Epidermal melanocyte (primary cell): ENCODE measurements around the gene EYA4.

Experiments
- DNase-seq: peaks from one replicate; pipeline ENCODE4 v3.0.0; 2011; ENCODE audit warnings: low spot score; ENCODE audit not compliant: insufficient read length

The EYA4 gene

GRCh38 chr6:133242637-133243585 is 1.8 kb downstream of the EYA4 start:
- no peak for DNase-seq

GRCh38 chr6:133243723-133244305 is 2.7 kb downstream of the EYA4 start:
- DNase-seq = no peak

- DNase-seq = no peak
Measured at GRCh38 chr6:133244519-133244918, 3.4 kb downstream of the EYA4 start.

- no peak for DNase-seq
Measured at GRCh38 chr6:133245007-133245406, 3.9 kb downstream of the EYA4 start.

DNA sequence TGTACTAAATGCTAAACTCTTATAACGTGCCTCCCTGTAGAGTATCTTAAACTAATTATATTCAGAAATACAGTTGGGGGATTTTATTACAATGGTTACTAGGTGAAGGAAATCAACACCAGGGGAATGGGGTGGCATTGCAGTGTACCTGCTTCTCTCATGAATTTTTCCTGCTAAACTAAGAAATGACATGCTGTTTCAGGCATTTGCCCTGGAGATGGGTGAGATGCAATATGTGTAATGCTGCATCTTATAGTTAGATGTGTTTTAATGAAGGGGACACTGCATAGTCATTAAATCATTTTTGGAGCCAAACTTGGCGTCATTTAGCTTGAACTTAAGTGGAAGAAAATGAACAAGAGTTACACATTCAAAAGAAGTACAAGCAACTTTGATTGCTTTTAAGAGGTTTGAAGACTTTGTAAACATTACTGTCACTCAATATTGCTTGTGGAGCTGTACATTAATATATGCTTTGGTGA is 4.3 kb downstream of the EYA4 start:
- no peak for DNase-seq

- DNase-seq = no peak
Measured at GRCh38 chr6:133247581-133247980, 6.4 kb downstream of the EYA4 start.

DNA sequence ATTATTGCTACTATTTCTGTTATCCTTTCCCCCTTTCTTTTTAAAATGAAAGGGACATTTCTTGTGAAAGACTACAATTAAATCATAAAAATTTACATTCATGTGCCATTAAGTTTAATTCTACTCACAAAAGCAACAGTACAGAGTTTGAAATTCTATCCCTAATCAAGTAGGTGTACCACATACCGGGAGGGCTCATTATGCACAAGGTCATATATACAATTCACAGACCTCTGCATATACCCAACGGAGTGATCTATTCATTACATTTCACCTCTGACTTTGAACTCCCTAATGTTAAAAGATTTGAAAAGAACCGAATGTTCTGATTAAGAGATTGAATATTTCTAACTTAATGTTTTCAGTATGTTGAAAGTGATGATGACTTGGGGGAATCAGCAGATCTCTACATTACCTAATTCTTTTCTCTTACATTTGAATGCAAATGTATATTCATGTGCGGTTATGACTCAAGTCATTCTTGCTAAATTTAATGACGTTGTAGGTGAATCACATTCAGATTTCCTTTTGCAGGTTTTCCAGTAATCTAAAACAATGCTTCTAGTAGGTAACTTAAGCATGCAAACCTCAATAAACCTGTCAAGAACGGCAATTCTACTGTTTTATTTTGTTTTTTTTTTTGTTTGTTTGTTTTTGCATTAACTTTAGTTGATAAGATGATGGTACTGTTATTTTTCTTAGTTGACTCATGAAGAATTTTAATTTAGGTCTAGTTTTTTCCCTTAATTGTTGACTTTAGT is 7.3 kb downstream of the EYA4 start:
- DNase-seq = no peak

DNA sequence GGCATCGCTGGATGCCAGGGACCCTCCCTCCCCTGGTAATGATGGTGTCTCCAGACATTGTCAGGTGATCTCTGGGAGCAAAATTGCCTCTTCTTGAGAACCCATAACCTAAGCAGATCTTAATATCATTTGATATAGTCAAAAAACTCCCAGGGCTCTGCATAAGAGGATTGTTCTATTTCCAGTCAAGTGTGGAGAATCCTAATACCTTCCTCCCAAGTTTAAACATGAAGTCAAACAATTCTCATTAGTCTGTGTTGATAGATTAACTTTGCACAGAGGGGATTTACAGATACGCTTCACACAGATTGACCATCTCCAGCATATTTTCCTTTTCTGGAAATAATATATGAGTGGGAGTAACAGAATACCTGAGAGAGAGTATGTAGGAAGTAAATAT is 10.5 kb downstream of the EYA4 start:
- no peak for DNase-seq

- DNase-seq = no peak
Measured at GRCh38 chr6:133254552-133255228, 13.5 kb downstream of the EYA4 start.

- no peak for DNase-seq
Measured at GRCh38 chr6:133257545-133258105, 16.5 kb downstream of the EYA4 start.

DNA sequence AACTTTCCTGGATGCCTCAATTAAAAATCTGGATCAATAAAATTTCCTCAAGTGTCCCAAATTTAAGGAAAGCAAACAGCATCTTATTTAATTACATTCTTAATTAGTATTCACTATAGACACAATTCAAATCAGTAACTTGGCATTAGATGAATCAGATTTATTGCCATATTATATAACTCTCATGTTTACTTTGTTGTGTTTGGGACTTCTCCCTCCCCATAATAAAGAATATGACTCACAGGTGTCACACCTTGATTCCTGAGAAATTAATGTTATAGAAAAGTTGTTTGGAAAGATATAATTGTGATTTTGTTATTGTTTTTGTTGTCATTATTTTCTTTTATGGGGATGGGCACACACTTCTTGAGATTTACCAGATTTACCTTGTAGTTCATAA is 18.4 kb downstream of the EYA4 start:
- no peak for DNase-seq

DNA sequence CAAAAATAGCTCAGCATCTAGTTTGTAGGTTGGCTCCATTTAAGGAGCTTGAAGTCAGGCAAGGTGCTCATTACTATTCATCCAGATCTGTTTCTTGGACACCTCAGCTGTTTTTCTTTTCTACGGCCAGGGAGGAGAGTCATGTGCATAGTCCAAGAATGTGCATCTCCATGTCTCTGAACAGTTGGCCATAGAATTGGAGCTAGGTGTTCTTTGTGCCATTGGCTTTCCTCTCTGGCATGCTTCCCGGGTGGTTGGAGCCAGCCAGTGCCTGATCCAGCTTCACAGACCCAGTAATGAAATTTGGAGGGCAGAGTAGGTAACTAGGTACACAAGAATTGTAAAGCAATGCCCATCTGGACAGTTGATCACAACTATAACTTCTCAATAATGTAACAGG is 21.6 kb downstream of the EYA4 start:
- no peak for DNase-seq

GRCh38 chr6:133265066-133265465 is 23.9 kb downstream of the EYA4 start:
- no peak for DNase-seq

DNA sequence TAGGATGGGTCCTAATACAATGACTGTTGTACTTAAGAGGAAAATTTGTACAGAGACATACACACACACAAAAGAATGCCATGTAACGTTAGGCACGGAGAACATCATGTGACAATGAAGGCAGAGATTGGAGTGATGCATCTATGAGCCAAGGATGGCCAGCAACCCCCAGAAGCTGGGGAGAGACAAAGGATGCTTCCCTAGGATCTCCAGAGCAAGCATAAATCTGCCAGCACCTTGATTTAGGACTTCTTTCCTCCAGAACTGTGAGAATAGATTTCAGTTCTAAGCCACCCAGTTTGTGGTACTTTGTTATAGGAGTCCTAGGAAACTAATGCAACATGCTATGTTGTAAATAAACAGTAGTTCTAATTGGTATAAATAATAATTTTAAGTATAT is 25.0 kb downstream of the EYA4 start:
- no peak for DNase-seq

GRCh38 chr6:133268621-133269020 is 27.5 kb downstream of the EYA4 start:
- DNase-seq = no peak

DNA sequence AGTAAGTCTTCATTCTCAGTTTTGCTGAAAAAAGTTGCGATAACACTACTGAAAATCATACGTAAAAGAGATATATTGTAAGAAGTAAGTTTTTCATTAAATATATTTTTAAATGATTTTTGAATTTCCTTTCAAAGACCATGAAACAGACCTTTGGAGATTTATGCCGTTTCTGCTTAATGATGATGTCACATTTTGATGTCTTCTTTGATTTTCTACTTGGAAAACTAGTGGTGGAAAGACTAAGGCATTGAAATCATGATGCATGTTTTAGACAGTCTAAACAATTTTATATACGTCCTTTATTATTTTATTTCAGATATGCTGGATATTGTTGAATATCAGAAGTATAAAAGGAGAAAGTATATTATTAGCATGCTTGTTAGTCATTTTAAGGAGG is 33.7 kb downstream of the EYA4 start:
- no peak for DNase-seq

DNA sequence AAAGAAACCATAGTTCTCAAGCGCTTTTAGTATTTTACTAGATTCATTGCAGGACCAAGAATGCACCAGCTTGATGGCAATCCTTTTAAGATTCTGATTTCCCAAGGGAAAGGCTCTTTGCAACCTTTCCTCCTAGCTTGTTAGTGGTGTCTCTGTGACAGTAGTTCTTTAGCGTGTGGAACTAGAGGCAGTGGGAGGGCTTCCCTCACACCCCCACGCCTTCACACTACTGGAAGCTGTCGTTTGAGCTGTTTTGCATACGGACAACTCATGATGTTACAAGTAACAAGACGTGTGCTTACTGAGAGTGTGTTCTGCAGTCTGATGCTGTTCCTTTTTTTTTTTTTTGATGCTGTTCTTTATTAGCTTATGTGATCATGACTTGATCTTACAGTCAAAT is 34.1 kb downstream of the EYA4 start:
- DNase-seq = no peak

- no peak for DNase-seq
Measured at GRCh38 chr6:133277228-133277899, 36.2 kb downstream of the EYA4 start.

DNA sequence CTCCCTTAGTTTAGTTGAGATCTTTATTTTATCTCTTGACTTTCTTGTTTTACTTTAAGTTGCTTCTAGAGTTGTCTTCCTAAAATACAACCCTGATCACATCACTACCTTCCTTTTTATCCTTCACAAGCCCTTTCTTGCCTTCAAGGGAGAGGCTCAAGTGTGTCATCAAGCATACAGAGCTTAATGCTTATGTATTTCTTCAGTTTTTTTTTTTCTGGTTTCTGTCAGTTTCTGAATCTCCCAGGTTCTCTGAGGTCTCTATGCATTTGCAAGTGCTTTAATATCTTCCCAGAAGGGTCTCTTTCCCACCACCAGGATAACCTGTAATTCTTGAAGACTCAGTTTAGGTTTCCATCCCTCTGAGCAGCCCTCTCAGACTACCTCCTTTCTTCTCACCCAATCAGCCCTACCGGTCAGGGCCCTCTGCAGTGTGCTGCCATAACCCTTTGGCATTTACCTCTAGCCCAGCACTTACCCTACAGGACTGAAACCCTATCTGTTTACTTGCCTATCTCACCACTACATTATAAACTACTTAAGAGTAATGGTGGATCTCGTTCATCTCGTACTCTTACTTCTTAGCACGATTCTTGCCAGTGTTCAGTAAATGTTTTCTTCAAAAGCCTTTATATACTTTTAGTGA is 36.9 kb downstream of the EYA4 start:
- no peak for DNase-seq

- DNase-seq = no peak
Measured at GRCh38 chr6:133286765-133287164, 45.6 kb downstream of the EYA4 start.
